HUES64 (cell line): ENCODE results near the gene CAPRIN1.

ENCODE experiments used
- H3K27ac ChIP-seq: 2 replicates; pipeline ENCODE4 v1.7.0; 2013; ENCODE audit warnings: low read depth, low read length, inconsistent platforms
- H3K27me3 ChIP-seq: 2 replicates; pipeline ENCODE4 v1.6.1; 2013; ENCODE audit warnings: mild to moderate bottlenecking, low read length; ENCODE audit not compliant: insufficient read depth
- H3K36me3 ChIP-seq: 2 replicates; pipeline ENCODE4 v1.6.1; 2013; ENCODE audit warnings: mild to moderate bottlenecking, low read length; ENCODE audit not compliant: insufficient read depth
- H3K4me1 ChIP-seq: 2 replicates; pipeline ENCODE4 v1.6.1; 2013; ENCODE audit warnings: mild to moderate bottlenecking, low read length, moderate library complexity; ENCODE audit not compliant: insufficient read depth
- H3K4me3 ChIP-seq: 2 replicates; pipeline ENCODE4 v1.5.1; 2013; ENCODE audit warnings: mild to moderate bottlenecking, low read length, moderate library complexity
- H3K9ac ChIP-seq: 2 replicates; pipeline ENCODE4 v1.6.1; 2013; ENCODE audit warnings: mild to moderate bottlenecking, low read depth, low read length
- H3K9me3 ChIP-seq: 2 replicates; pipeline ENCODE4 v1.6.1; 2013; ENCODE audit warnings: low read depth, low read length; ENCODE audit not compliant: insufficient read depth
- WGBS: fragments of 150-250, 120-280 bp; methylation state at CpG from one replicate; pipeline ENCODE4 v1.1.7; 2013; ENCODE audit warnings: missing lambda C conversion rate; 5-methylcytosine and 5-hydroxymethylcytosine counted together

The CAPRIN1 gene

DNA sequence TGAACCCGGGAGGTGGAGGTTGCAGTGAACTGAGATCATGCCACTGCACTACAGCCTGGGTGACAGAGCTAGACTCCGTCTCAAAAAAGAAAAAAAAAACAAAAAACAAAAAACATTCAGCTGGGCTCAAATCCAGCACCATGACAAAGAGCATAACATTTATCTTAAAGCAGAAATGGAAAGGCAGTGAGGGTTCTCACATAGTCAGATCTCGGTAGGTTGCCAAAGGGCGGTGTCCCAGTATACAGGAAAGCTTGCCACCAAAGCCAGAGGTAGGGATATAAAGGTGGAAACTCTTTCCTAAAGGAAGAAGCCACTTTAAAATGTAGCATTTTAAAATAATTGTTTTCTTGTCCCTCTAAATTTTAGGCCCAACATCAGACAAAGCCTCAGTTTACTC, 22.4 kb upstream of the CAPRIN1 start:
- Histone ChIP-seq H3K4me3 (no peak overlapping the region), H3K9me3 (no peaks in the 10 kb centered on the region), H3K27me3 (no peaks in the 10 kb centered on the region), H3K9ac (no peak overlapping the region), H3K27ac (no peak overlapping the region), H3K36me3 (no peaks in the 10 kb centered on the region), H3K4me1 (no peaks in the 10 kb centered on the region)
- 99% methylated on average over 4 of the region's 4 CpGs for WGBS

DNA sequence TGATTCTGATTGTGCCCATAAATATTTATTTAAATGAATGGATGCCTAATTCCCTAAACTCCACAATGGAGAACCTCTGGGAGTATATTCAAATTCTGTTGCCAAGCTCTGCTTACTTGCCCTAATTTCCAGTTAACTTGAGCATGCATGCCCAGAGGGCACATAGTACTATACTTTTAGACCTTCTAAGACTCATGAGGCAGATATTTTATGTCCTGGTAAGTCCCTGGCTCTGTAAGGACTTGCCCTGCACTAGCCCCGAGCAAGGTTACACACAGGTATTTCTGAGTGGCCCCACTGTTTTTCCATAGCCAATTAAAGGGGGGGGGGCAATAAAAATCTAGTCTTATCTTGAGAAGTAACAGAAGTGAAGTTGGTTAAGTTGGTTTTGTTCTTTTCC, 21.1 kb upstream of the CAPRIN1 start:
- H3K9ac ChIP-seq = no peak overlapping the region
- H3K9me3 ChIP-seq = no peaks in the 10 kb centered on the region
- H3K4me1 ChIP-seq = no peaks in the 10 kb centered on the region
- no peak overlapping the region for H3K4me3 ChIP-seq
- 89% methylated on average over 1 of the region's 1 CpG for WGBS
- no peaks in the 10 kb centered on the region for H3K36me3 ChIP-seq
- H3K27ac ChIP-seq = no peak overlapping the region
- no peaks in the 10 kb centered on the region for H3K27me3 ChIP-seq

- Histone ChIP-seq H3K9ac (no peak overlapping the region), H3K9me3 (no peaks in the 10 kb centered on the region)
- 99% methylated on average over 2 of the region's 2 CpGs for WGBS
Measured at GRCh38 chr11:34033399-34033798, 18.1 kb upstream of the CAPRIN1 start.

DNA sequence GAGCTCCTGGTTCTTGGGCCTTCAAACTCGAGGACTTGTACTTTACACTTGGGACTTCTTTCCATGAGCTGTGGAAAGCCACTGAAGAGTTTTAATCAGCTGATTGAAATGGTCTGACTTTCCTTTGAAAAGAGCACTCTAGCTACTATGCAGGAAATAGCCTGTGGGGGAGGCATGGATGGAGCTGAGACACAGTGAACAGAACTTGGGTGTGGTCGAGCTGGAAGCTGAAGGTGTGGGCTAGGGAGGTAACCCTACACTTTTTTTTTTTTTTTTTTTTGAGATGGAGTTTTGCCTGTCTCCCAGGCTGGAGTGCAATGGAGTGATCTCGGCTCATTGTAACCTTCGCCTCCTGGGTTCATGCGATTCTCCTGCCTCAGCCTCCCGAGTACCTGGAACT, 17.5 kb upstream of the CAPRIN1 start:
- 96% methylated on average over 6 of the region's 6 CpGs for WGBS
- H3K27ac ChIP-seq = no peak overlapping the region

More at GRCh38 chr11:34033399-34033798, 18.1 kb upstream of the CAPRIN1 start:
- H3K4me1 ChIP-seq = no peaks in the 10 kb centered on the region
- H3K4me3 ChIP-seq = no peak overlapping the region
- no peaks in the 10 kb centered on the region for H3K27me3 ChIP-seq
- no peak overlapping the region for H3K27ac ChIP-seq
- H3K36me3 ChIP-seq = no peaks in the 10 kb centered on the region

GRCh38 chr11:34036456-34036855, 15.1 kb upstream of the CAPRIN1 start:
- no peak overlapping the region for H3K4me3 ChIP-seq
- H3K36me3 ChIP-seq = no peaks in the 10 kb centered on the region
- H3K27ac ChIP-seq = no peak overlapping the region
- no peaks in the 10 kb centered on the region for H3K4me1 ChIP-seq
- no peaks in the 10 kb centered on the region for H3K9me3 ChIP-seq
- WGBS = no CpG with 5 or more reads among the region's 1 CpG
- no peak overlapping the region for H3K9ac ChIP-seq
- H3K27me3 ChIP-seq = no peaks in the 10 kb centered on the region

More for the DNA sequence above, 17.5 kb upstream of the CAPRIN1 start:
- H3K9me3 ChIP-seq = no peaks in the 10 kb centered on the region
- H3K9ac ChIP-seq = no peak overlapping the region
- H3K4me1 ChIP-seq = no peaks in the 10 kb centered on the region
- H3K27me3 ChIP-seq = no peaks in the 10 kb centered on the region
- H3K36me3 ChIP-seq = no peaks in the 10 kb centered on the region
- no peak overlapping the region for H3K4me3 ChIP-seq

- Histone ChIP-seq H3K9me3 (no peaks in the 10 kb centered on the region), H3K9ac (no peak overlapping the region), H3K27ac (no peak overlapping the region), H3K36me3 (no peaks in the 10 kb centered on the region), H3K27me3 (no peaks in the 10 kb centered on the region), H3K4me3 (no peak overlapping the region), H3K4me1 (no peaks in the 10 kb centered on the region)
- WGBS = 94% methylated on average over 2 of the region's 2 CpGs
Measured at GRCh38 chr11:34037016-34037415, 14.5 kb upstream of the CAPRIN1 start.

GRCh38 chr11:34040571-34040970, 11.0 kb upstream of the CAPRIN1 start:
- peaks cover 9% of the 10 kb centered on the region for H3K4me1 ChIP-seq
- no peaks in the 10 kb centered on the region for H3K9me3 ChIP-seq
- no peaks in the 10 kb centered on the region for H3K36me3 ChIP-seq
- WGBS = 96% methylated on average over 11 of the region's 11 CpGs
- H3K9ac ChIP-seq = no peak overlapping the region
- no peaks in the 10 kb centered on the region for H3K27me3 ChIP-seq
- H3K27ac ChIP-seq = no peak overlapping the region
- no peak overlapping the region for H3K4me3 ChIP-seq

DNA sequence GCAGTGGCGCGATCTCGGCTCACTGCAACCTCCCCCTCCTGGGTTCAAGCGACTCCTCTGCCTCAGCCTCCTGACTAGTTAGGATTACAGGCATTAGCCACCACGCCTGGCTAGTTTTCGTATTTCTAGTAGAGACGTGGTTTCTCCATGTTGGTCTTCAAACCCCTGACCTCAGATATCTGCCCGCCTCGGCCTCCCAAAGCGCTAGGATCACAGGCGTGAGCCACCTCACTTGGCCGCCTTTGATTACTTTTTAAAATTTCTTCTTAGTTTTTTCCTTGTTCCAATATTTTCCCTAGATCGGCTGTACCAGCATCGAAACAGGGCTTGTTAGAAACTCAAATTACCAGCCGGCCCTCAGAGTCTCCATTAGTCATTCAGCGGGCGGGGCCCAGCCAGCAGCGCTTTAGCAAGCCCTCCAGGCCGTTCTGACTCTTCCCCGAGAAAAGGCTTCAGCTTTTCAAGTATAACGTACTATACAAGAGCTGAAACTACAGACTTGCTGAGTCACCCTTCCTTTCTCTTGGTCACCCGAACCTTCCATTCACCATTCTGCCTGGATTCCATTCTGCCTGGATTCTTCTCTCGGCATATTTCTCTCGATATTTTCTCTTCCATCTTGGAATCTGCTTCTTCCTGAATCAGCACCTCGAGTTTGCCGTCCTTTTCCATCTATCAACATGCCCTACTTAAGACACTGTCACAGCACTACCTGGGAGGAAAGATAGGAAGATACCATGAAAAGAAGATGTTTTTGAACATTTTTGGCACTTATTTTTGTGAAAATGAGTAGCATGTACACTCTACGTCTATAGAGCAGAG, 6.7 kb upstream of the CAPRIN1 start:
- Histone ChIP-seq H3K36me3 (no peaks in the 10 kb centered on the region), H3K4me3 (0 out of 2 replicates have a peak overlapping the region, but pooled peaks have one; percentile 14), H3K9ac (peak overlapping the region; percentile 30; the same call in 1 of the 2 replicates), H3K9me3 (no peaks in the 10 kb centered on the region), H3K27ac (peak overlapping the region; percentile 61), H3K4me1 (peaks cover 13% of the 10 kb centered on the region), H3K27me3 (no peaks in the 10 kb centered on the region)
- 59% methylated on average over 27 of the region's 27 CpGs for WGBS

DNA sequence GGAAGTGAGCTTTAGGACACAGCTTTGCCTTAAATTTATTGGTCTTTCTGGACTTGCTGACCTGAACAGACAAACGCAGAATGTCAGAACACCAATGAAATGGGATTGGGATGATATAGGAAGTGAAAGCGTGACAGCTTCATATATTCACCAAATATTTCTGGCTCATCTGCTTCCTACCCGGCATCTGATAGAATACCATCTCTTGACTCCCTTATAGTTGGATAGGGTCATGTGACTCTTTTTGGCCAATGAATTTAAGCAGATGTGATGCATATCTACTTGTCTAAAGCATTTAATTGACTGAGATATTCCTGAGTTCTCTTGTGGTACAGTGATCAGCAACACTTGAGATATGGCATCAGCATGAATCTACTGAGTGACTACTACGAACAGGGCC, 2.5 kb upstream of the CAPRIN1 start:
- no peak overlapping the region for H3K9ac ChIP-seq
- WGBS = 69% methylated on average over 2 of the region's 4 CpGs
- H3K9me3 ChIP-seq = no peaks in the 10 kb centered on the region
- no peak overlapping the region for H3K4me3 ChIP-seq
- no peak overlapping the region for H3K27ac ChIP-seq
- peaks cover 4% of the 10 kb centered on the region for H3K36me3 ChIP-seq
- H3K4me1 ChIP-seq = peaks cover 22% of the 10 kb centered on the region
- H3K27me3 ChIP-seq = no peaks in the 10 kb centered on the region

- no peaks in the 10 kb centered on the region for H3K9me3 ChIP-seq
- no peaks in the 10 kb centered on the region for H3K27me3 ChIP-seq
- WGBS = 12% methylated on average over 10 of the region's 14 CpGs
- peaks cover 20% of the 10 kb centered on the region; the same call in 1 of the 2 replicates for H3K4me1 ChIP-seq
- peak overlapping the region; percentile 100 for H3K27ac ChIP-seq
- peak overlapping the region; percentile 100 for H3K4me3 ChIP-seq
- peaks cover 17% of the 10 kb centered on the region for H3K36me3 ChIP-seq
- peak overlapping the region; percentile 100 for H3K9ac ChIP-seq
Measured at GRCh38 chr11:34050581-34051348, 766 bp upstream of the CAPRIN1 start.

DNA sequence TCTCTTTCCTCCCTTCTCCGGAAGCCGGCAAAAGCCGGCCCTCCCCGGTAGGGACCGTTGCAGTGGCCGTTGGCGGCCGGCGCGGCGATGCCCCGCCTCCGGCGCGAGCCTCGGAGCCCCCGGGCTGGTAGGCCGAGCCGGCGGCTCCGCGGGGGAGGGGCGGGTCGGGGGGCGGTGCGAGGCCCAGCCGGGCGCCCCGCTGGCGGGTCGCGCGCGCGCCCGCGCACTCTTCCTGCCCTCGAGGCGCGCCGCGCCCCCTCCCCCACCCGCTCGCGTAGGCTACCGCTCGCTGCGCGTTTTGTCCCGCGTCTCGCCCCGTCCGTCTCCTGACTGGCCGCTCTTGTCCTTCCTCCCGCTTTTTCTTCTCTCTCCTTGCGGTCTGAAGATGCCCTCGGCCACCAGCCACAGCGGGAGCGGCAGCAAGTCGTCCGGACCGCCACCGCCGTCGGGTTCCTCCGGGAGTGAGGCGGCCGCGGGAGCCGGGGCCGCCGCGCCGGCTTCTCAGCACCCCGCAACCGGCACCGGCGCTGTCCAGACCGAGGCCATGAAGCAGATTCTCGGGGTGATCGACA, 591 bp downstream of the CAPRIN1 start:
- Histone ChIP-seq H3K9me3 (no peaks in the 10 kb centered on the region), H3K27me3 (no peaks in the 10 kb centered on the region), H3K4me1 (peaks cover 30% of the 10 kb centered on the region), H3K27ac (peak overlapping the region; percentile 100), H3K4me3 (peak overlapping the region; percentile 100), H3K36me3 (peaks cover 30% of the 10 kb centered on the region), H3K9ac (peak overlapping the region; percentile 100)
- under 1% methylated on average over 82 of the region's 82 CpGs for WGBS
